ENCODE measurements around the gene GRIPAP1.

The GRIPAP1 gene

DNA sequence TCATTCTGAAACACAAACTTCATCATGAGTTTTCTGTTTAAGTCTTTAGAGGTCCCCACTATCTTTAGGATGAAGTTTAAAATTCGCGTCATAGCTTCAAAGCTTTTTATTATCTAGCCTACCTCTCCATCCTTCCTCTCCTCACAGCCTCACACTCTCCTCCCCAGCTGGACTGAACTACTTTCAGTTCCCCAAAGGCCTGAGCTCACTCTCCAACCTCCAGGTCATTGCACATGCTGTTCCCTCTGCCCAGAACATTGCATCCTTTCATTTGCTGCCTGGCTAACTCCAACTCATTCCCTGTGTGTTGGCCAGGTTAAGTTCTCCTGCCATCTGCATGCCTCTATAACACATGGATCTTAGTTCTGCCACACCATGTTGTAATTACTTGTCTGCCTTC lies 41.8 kb downstream of the GRIPAP1 start:
- H3K4me3 ChIP-seq (ENCODE audit: low read length) = no peak overlapping the region
- DNase-seq (ENCODE audit: low read depth) = no peak
- TF ChIP-seq, protein P1, sequence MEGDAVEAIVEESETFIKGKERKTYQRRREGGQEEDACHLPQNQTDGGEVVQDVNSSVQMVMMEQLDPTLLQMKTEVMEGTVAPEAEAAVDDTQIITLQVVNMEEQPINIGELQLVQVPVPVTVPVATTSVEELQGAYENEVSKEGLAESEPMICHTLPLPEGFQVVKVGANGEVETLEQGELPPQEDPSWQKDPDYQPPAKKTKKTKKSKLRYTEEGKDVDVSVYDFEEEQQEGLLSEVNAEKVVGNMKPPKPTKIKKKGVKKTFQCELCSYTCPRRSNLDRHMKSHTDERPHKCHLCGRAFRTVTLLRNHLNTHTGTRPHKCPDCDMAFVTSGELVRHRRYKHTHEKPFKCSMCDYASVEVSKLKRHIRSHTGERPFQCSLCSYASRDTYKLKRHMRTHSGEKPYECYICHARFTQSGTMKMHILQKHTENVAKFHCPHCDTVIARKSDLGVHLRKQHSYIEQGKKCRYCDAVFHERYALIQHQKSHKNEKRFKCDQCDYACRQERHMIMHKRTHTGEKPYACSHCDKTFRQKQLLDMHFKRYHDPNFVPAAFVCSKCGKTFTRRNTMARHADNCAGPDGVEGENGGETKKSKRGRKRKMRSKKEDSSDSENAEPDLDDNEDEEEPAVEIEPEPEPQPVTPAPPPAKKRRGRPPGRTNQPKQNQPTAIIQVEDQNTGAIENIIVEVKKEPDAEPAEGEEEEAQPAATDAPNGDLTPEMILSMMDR (conservative IDR thresholded peaks at IDR 0.05; ENCODE audit: low read length) = no peak

DNA sequence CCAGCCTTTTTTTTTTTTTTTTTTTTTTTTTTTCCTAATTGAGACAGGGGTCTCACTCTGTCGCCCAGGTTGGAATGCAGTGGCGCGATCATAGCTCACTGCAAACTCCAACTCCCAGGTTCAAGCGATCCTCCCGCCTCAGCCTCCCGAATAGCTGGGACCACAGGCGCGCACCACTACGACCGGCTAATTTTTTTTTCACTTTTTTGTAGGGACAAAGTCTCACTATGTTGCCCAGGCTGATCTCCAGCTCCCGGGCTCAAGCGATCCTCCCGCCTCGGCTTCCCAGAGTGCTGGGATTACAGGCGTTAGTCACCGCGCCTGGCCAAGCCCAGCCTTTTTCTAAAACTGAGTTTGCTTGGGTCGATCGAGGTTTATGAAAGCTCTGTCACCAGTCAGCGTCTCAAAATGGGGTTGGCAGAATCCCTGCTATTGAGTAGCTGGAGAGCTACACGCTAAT lies 43.4 kb downstream of the GRIPAP1 start:
- TF ChIP-seq, protein P1 (conservative IDR thresholded peaks at IDR 0.05; ENCODE audit: low read length) = no peak
- peak; percentile 71 for DNase-seq (ENCODE audit: low read depth)
- peak overlapping the region; percentile 63 for H3K4me3 ChIP-seq (ENCODE audit: low read length)

DNA sequence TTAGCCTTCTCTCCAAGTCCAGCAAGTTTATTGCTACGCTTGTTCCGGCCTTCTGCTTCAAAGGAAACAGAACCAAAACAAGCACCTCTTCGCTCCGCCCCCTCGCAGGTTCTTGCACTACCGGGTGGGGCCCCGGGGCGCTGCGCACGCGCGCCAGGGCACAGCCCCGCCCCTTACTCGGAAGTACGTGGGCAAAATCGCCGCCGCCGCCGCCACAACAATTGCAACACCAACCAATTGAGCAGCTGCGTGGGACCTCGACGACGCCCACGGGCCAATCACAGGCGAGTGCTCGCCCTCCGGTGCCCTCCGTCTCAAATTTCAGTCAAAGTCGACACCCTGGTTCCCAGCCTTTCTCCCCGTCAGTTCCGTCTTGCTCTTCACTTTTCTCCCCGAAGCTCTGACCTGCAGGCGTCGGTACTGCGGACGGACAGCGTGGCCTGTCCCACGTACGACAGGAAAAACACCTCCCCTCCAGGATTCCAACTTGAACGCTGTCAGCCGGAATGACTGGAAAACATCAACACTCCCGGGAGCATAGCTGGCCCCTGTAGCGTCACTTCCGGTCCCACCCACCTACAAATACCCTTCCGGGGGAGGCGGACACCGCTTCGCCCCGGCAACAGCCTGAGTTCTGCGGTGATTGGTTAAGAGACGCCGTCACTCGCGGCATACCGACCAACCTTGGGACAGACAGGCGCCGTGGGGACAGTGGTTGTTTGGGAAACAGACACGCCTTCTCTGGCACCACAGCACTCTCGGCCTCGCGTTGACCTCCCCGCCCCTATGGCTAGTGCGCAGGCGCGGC lies 44.0 kb downstream of the GRIPAP1 start:
- peak; percentile 98 for DNase-seq (ENCODE audit: low read depth)
- TF ChIP-seq, protein P1 (conservative IDR thresholded peaks at IDR 0.05; ENCODE audit: low read length) = no peak
- H3K4me3 ChIP-seq (ENCODE audit: low read length) = peak overlapping the region; percentile 79

DNA sequence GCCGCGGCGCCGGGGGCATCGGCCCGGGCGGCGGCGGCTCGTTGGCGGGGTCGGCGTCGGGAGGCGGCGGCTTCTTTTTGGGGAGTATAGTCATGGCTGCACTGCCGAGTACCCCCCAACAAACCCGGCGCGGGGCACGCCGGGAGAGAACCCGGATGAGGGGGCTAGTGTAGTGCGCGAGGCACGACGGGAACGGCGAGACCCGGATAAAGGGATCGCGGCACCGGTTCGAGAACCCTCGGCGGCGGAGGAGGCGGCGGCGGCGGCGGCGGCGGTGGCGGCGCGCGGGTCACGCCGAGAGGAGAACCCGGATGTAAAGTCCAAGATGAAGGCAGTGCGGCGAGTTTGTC lies 44.6 kb downstream of the GRIPAP1 start, which contains the start of gene OTUD5:
Gene OTUD5, minus strand, starts transcription at position 131 of the 350 bp plus-strand sequence. Its CDS starts 37 bp downstream, at position 94.
- peak within 1 kb of the TSS; percentile 79 for H3K4me3 ChIP-seq (ENCODE audit: low read length)
- DNase-seq (ENCODE audit: low read depth) = no peak
- TF ChIP-seq, protein P1 (conservative IDR thresholded peaks at IDR 0.05; ENCODE audit: low read length) = no peak

DNA sequence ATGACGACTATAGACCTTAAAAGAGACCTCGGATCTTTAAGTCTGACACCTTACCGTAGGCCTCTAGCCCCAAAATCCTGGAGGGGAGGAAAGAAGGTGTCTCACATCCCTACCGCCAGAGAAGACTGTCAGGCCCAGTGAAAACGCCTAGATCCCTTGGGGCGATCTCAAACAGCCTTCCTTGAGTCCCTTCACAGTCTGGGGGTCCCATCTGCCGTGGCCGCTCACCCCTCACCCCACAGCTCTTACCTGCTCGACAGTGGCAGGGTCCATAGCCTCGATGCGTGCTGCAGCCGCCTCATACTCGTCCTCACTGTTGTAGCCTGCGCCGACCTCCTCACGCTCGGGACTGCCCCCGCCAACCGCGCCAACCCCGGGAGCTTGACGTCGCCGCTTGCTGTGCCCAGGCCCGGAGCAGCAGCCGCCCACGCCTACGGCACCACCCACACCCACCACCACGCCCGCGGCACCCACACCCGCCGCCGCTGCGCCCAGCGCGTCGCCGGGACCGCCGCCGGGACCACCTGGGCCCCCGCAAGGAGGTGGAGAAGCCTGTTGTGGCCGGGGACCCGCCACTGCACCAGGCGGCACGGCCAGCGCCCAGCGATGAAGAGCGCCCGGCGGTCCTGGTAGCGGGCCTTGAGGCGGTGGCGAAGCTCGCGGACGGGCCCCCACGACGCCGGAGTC lies 45.2 kb downstream of the GRIPAP1 start:
- TF ChIP-seq, protein P1 (conservative IDR thresholded peaks at IDR 0.05; ENCODE audit: low read length) = no peak
- DNase-seq (ENCODE audit: low read depth) = no peak
- peak overlapping the region; percentile 75 for H3K4me3 ChIP-seq (ENCODE audit: low read length)

DNA sequence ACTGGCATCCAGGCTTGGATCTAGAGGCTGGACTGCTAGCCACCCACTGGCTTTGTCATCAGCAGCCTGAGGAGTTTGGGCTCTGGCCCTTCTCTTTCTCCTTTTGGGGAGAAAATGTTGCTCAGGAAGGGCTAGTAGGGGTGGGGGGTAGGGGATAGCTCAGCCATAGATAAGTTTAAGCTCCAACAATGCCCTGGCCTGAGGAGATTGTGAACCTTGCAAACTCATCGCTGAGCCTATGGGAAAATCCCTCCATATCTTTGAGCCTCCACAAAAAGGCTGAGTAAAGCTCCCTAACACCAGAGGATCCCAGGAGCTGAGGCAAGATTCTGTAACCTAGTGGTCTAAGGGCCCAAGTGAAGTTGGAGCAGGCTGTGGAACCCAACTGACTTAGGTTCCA lies 53.5 kb downstream of the GRIPAP1 start:
- no peak overlapping the region for H3K4me3 ChIP-seq (ENCODE audit: low read length)
- no peak for DNase-seq (ENCODE audit: low read depth)
- TF ChIP-seq, protein P1 (conservative IDR thresholded peaks at IDR 0.05; ENCODE audit: low read length) = no peak

Data from AG10803 (cell line).